Measurements from ENCODE around the gene S100A5.
"Not testable (repeated sequence)": the region's sequence is repeated elsewhere in the genome, so short reads cannot be mapped to it uniquely, and the experiment has no call there.

Gene S100A5

DNA sequence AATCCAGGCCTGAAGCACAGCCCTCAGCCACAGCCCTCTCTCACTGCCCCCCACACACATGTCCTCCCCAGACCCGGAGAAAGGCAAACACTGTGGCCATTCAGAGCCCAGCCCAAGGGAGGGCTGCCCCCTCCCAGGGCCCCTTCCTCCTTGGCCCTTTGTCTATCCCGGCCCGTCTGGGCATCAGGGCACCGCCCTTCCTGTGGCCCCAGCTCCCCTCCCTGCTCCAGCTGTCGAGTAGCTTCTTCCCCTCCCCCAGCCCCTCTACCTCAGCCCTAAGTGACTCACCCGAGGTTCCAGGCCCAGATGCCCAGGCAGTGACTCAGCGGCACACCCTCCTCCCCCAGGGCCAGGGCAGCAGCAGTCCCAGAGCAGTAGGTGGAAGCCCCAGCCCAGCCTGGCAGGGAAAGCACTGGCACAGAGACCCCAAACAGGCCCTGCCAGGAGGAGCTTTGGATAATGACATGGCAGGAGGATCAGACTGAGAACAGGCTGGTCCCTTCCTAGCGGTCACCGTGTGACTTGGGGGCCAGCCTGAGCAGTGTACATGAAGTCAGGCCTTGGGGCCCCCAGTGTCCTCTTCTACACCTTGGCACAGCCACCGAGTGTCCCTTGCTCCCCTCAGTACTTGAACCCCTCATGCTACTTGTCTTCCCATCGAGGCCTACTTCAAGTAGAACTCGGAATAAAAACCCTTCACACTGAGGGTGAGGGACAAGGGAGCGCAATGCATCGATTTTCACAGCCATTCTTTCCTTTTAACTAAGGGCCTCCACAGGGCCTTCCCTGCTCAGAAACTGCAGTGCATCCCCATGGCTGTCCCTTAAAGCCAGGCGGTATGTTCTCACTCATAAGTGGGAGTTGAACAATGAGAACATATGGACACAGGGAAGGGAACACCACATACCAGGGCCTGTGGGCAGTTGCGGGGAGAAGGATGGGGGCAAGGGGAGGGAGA lies 26.0 kb upstream of the S100A5 start:
- DNase-seq (ENCODE audit: low spot score) = peak; percentile 98

DNA sequence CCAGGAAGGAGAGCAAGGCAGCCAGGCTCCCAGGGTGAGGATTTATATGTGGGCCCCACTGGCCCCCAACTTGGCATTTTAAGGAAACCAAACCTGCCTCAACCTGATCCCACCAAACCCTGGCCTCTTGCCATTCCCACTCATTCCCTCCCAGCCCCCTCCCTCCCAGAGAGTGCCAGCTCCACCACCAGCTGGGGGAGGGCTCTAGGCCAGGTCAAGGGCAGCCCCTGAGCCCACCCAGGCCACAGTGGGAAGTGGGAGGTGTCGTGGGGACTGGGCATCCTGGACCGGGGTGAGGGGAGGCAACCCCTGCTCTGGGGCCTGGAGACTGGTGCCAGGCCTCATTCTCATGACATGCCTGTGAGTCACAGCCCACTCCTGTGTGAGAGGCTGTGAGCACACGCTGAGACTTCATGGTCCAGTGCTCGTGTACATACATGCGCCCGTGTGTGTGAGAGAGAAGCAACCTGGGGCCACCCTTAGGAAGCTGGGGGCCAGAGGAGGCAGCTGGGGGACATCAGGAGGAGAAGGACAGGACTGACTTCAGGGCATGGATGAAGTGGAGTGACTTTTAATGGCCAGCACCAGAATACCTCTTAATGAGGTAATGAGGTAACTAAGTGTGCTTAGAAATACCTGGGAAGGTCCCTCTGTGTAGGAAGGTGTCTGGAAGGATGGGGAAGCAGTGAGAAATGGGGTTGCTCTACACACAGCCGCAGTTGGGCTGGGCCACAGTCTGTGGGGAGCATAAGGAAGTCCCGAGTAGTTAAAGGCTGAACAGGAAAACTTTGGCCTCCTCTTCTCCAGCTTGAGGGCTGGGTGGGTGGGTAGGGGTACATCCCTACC lies 25.0 kb upstream of the S100A5 start, which contains the start of gene S100A2:
Gene S100A2 (minus strand): TSS at position 316 of the 846 bp plus-strand sequence. CDS start 1,967 bp downstream, outside the sequence.
- DNase-seq (ENCODE audit: low spot score) = peak; percentile 92

DNA sequence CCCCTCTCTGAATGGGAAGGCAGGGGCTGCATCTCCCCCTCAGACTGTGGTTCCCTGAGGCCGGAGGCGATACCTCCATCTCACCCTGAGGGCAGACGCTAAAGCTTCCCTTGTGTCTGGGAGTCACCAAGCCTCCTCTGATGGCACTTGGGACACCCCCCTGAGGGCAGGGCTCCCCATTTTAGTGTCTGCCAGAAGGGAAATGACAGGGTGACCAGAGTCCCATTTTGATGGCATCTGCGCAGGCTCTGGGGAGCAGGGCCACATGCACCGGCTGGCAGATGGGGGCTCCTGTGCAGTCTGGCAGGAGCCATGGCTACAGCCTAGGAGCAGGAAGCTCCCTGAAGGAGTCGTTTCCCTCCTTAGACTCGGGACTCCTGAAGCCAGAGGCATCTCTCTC lies 23.3 kb upstream of the S100A5 start:
- DNase-seq (ENCODE audit: low spot score) = no peak

DNA sequence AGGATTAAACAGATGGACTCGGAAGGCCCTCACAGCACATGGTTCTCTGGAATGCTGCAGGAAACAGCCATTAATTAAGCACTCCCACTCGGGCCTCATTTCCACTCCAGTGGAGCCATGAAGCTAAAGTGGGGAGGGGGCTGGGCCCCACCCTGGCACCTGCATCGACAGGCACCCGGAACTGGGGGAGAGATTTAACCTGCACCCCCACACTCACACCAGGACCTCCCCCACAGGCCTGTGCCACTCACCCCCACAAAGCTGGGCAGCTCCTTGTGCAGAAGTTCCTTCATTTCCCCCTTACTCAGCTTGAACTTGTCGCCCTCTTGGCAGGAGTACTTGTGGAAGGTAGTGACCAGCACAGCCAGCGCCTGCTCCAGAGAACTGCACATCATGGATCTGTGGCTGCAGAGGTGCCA lies 22.8 kb upstream of the S100A5 start:
- DNase-seq (ENCODE audit: low spot score) = no peak

DNA sequence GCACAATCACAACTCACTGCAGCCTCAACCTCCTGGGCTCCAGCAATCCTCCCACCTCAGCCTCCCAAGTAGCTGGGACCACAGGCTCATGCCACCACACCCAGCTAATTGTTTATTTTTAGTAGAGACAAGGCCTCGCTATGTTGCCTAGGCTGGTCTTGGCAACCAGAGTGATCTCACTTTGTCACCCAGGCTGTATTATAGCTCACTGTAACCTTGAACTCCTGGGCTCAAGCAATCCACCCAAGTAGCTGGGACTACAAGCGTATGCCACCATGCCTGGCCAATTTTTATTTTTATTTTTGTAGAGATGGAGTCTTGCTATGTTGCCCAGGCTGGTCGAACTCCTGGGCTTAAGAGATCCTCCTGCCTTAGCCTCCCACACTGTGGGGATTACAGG lies 21.3 kb upstream of the S100A5 start:
- DNase-seq (ENCODE audit: low spot score) = not testable (repeated sequence)

DNA sequence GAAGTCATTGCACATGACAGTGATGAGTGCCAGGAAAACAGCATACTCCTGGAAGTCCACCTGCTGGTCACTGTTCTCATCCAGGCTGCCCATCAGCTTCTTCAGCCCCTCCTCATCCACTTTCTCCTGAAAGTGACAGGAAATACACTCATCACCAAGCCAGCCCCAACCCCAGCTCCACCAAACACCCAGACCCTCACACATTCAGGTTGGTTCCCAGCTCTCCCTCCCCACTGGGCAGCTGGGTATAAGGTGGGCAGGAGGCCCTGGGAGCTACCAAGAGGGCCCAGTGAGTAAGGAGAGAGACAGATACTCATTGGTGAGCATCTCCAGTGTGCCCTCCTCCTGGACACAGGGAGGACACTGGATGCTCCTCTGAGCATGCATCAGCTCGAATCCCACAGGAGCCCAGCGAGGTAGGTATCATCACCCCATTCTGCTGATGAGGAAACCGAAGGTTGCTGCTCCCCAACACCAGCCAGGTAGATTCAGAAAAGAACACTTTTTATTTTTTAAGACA lies 20.8 kb upstream of the S100A5 start:
- DNase-seq (ENCODE audit: low spot score) = no peak

DNA sequence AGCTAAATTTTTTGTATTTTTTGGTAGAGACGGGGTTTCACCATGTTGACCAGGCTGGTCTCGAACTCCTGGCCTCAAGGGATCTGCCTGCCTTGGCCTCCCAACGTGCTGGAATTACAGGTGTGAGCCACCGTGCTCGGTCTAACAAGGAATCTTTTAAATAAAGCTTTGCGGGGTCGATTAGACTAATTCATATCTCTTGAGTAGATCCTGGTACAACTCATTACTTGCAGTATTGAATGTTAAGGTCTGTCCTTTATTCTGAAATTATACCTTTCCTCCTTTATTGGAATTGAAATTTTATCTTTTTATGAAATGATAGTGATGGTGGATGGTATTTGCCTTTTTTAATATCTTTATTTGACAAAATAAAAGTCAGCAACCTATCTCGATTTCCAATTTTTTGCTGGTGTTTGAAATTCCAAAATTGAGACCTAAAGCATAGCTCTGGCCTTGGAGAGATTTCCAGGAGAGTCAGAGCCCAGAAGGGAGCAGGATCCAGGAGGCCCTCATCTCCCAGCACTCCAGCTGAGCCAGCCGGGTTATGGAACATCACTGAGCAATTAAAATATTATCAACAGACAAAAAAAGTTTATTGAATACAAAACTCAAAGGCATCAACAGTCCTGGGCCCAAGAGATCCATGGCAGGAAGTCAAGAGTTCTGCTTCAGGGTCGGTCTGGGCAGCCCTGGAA lies 20.2 kb upstream of the S100A5 start:
- no peak for DNase-seq (ENCODE audit: low spot score)

DNA sequence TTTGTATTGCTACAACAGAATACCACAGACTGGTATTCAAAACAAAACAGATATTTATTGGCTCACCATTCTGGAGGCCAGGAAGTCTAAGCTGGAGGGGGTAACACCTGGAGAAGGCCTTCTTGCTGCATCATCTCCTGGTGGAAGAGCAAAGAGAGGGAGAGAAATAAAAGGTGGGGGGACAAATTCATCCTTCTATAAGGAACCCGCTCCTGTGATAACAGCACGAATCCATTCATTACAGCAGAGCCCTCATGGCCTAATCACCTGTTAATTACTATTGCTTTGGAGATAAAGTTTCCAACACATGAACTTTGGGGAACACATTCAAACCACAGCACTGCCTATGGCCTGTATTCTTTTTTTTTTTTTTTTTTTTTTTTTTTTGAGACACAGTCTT lies 19.5 kb upstream of the S100A5 start:
- no peak for DNase-seq (ENCODE audit: low spot score)

DNA sequence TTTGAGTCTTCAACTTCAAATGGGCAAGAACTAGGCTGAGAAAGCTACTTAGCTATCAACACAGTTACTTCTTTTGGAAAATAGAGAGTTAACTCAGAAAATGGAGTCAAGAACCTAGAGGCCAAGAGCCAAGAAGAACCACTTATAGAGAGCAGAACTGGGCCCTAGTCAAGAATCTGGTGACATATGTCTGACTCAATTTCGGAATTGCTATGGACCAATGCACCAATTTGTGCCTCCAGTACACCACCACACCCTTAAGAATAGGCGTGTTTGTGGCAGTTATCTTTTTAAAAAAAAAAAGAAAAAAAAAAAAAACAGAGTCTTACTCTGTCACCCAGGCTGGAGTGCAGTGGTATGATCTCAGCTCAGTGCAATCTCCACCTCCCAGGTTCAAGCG lies 17.1 kb upstream of the S100A5 start:
- no peak for DNase-seq (ENCODE audit: low spot score)

DNA sequence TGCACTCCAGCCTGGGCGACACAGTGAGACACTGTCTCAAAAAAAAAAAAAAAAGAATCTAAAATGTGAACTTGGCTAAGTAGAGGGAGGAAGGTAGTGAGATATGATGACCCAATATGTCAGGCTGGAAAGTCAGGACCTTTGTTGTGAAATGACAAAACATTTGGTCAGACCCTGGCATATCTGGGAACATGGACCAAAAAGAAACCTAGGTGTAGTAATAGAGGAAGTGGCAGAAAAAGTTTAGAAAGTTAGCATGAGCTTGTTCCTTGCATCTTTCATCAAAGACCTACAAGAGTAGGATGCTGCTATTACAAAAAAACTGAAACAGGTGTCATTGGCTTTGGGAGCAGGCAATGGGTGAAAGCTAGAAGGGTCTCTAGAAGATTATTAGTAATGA lies 15.6 kb upstream of the S100A5 start:
- DNase-seq (ENCODE audit: low spot score) = no peak

DNA sequence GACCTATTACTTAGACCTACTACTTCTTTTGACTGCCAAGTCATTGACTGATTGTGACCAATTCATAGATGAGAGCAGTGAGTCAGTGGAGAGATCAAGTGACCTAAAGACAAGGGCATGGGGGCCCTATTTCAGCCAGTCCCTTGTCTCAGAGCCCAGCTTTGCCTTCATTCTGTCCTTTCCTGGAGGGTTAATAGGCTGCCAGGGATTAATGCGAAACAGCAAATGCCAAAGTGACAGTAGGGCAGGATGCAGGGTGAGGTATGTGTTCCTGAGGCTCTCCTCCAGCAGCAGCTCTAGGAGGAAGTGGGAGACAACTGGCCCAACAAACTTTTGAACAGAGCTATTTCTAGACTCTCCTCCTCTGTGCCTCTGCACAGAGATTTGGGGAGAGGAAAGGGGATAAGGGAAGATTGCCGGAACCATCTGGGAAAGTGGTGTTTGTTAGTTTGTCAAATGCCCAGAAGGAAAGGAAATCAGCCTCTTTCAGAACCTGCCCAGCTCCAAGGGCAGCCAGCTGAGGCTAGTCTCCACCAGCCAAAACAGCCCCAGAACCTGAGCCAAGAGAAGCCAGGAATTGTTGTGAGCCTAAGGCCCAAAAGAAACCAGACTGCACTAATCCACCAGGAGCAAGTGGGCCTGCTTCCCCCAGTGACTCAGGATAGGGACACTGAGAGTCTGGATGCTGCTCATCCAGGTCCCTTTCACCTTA lies 13.3 kb upstream of the S100A5 start:
- no peak for DNase-seq (ENCODE audit: low spot score)

DNA sequence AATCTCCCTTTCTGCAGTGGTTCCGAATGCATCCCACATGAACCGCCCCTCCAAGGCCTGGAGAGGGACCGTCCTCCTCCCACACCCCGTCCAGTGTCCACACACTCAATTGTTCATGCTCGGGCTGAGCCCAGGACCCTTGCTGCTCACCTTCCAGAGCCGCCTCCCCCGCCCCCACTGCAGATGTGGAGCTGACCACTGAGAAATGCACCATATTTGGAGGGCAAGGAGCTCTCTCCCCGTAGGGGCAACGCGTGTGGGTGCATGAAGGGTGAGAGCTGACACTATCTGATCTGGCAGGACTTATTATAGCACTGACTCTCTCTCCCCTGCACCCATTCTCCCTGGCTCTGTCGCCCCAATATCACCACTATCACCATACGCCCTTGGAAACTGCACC lies 12.4 kb upstream of the S100A5 start:
- no peak for DNase-seq (ENCODE audit: low spot score)

DNA sequence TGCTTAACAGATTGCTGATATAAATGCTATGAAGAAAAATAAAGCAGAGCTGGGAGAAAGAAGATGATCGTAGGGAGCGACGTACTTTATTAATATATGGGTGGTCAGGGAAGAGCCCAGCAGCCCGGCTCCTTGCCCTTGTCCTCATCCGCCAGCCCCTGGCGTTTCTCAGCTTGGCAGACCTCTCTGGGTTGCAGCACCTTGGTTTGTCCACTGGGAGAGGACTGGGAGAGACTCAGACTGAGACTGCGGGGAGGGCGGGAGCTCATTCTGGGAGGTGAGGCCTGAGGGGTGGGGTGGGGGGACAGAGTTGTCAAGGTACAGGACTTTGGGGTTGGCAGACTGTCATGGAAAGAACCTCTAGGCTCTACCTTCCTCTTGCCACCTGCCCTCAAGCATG lies 11.6 kb upstream of the S100A5 start:
- DNase-seq (ENCODE audit: low spot score) = no peak

DNA sequence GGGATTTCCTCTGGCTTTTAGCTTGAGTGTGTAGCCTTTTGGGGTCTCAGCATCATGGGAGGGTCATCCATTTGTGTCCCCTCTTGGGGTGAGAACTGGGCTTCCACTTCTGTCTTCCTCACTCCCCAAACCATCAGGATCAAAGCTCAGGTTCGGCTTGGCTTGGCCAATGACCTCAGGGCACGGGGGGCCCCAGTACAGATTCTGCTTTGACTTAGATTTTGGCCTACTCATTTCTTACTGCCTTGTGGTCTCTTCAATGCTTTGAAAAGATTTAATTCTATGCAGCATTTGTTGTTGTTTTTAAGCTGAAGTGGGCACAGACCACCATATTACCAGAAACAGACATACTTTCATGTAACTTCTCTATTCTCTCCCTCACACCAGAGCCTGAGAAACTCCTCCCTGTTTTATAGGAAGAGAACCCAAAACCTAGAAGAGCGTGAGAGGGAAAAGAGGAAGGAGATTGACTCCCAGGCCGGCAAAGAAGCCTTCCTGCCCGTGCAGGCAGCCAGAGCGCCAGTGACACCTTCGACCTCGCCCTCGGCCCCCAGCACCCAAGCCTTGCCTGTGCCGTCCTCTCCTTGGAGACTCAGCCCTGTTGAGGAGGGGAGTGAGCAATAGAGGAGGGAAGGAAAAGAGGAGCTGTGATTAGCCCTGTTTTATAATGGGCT lies 10.2 kb upstream of the S100A5 start:
- DNase-seq (ENCODE audit: low spot score) = no peak

DNA sequence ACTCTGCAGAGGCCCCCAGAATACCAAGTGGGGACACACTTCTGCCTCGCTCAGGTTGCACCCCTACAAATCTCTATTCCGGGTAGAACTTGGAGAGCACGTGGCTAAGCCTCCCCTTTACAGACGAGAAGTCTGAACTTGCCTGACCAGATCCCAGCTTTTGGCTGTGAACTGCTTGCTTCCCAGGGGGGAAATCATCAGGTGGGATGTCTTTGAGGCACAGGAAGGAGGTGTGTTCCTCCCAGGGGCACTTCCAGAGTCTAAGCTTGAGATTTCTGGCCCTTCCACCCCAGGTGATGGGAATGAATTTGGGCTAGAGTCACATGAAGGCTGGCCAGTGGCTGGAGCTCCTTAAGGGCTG lies 9.6 kb upstream of the S100A5 start:
- DNase-seq (ENCODE audit: low spot score) = no peak

DNA sequence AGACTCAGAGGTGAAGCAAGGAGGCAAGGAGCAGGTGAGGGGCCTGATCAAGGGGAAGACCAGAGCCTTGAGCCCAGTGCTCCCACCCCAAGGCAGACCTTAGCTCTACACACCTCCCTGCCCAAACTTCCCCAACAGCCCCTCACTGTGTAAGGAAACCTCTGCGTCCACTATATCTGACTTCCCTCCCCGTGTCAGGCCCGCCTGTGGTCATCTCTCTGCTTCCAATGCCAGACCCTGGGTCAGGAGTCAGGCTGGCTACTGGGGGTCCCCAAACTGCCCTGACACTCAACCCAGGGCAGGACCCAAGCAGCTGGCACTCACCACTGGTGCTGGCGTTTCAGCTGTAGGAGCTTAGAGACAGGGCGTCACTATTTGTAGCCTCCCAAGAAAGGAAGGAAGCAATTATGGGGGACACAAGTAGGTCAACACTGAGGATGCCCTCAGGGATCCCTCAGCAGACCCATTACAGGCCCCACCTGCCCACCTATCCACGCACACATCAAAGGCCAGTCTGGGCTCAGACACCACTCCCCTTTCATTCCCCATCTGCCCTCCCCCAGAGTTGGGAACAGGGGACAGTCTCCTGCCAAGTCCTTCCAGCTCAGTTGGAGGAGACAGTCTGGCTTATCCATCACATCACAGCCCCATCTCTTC lies 9.1 kb upstream of the S100A5 start:
- DNase-seq (ENCODE audit: low spot score) = no peak

DNA sequence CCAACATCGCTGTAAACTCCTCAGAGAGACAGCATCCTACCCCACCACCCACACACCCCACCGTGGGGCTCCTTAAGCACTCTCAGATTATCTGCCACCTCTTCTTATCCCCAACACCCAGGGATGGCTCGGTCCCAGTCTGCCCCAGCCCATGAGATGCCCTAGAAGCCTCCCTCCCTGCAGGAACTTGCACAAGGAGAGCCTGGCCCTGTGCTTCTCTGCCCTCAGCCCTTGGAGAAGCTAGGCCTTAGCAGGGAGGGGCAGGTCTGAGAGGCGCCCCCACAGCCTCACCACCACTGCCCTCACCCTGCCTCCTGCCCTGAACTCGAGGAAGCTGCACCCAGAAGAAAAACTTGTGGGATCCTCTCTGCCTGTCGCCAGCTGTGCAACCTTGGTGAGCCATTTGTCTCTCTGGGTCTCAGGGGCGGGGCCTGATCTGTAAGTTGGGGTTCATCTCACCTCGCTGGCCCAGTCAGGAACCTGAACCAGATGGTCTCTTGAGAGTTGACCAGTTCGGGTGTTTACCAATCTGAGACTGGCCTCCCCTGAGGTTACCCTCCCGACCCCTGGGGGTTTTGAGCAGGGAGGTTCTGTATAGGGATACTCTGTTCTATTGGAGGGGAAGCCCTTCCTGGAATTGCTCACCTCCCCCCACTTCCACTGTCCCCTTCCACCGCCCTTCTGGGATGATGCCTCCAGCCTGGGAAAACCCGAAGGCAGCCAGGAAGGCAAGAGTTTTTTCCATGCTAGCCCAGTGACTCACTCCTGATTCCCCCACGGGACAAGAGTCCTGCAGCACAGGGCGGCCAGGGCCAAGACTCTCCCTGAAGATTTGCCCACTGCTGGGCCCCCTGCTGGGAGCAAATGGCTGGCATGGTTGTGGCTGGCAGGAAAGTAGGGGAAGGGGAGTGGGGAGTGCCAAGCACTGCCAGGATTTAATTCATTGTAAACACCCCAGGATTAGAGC lies 8.3 kb upstream of the S100A5 start, which contains the start of gene S100A3:
Gene S100A3 (minus strand): TSS at position 537 of the 967 bp plus-strand sequence. CDS start 773 bp downstream, outside the sequence.
- DNase-seq (ENCODE audit: low spot score) = peak; percentile 90

DNA sequence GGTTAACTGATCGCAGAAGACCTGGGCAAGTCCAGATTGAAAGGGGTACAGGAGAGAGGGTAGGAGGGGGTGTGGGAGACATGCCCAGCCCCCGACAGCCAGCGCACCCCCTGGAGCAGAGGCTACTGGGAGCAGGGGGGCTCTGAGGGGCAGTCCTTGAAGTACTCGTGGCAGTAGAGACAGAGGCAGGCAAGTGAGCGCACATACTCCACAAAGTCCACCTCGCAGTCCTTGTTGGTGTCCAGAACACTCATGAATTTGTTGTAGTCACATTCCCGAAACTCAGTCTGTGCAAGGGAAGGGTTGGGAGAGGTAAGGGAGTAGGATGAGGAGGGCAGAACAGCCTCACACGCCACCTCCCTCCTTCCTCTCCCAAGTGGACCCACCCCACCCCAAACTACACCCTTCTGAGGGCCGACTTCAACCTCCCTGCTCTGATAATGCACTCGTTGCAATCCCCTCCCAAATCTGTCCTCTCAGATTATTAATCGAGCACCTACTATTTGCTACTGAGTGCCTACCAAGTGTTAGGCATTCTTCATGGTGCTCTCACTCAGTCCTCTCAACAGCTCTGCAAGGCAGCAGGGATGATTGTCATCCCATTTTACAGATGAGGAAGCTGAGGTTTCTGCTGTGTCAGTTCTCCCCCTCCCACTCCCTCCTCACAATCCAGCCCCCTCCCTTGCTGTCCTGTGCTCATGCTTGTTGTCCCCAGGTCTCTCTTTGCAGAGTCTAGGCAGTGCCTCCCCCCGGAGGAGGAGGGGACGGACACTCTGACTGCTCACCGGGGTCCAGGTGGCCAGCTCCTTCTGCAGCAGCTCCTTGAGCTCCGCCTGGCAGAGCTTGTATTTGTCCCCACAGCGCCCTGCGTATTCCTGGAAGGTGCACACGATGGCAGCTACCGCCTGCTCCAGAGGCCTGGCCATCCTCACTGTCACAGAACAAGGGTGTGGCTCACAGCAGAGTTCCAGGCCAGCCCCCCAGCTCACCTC lies 7.1 kb upstream of the S100A5 start:
- no peak for DNase-seq (ENCODE audit: low spot score)

Measured in AG20443 (cell line).